GM21390 (cell line): ENCODE results near the gene SPATC1L.
"Not testable (repeated sequence)": the region's sequence is repeated elsewhere in the genome, so short reads cannot be mapped to it uniquely, and the experiment has no call there.

Experiments used
- ATAC-seq: cut with Tn5 transposase; IDR thresholded peaks from one replicate; pipeline ENCODE4 v1.9.1; 2021; ENCODE audit not compliant: unreplicated experiment

SPATC1L gene

GRCh38 chr21:46183910-46184624 is at the start of gene SPATC1L:
SPATC1L (minus strand) TSS chr21:46184459; CDS start chr21:46182816, 1,643 bp downstream.
- ATAC-seq = peak; percentile 53

GRCh38 chr21:46229923-46230260 is 45.6 kb upstream of the SPATC1L start:
- ATAC-seq = no peak

- ATAC-seq = peak; percentile 19
These were observed 45.1 kb upstream of the SPATC1L start for GRCh38 chr21:46229133-46229922.

- ATAC-seq = peak; percentile 75
These were observed 44.2 kb upstream of the SPATC1L start, which contains the start of gene LSS for GRCh38 chr21:46228345-46229051. LSS (minus strand) TSS chr21:46228774; CDS start chr21:46228745, 29 bp downstream.

GRCh38 chr21:46227811-46228344 is 43.6 kb upstream of the SPATC1L start:
- ATAC-seq = no peak

GRCh38 chr21:46226920-46227599 is 42.8 kb upstream of the SPATC1L start:
- no peak for ATAC-seq

- ATAC-seq = no peak
These were observed 41.9 kb upstream of the SPATC1L start for GRCh38 chr21:46226146-46226545.

- not testable (repeated sequence) for ATAC-seq
These were observed 39.4 kb upstream of the SPATC1L start for GRCh38 chr21:46223661-46224060.

- no peak for ATAC-seq
These were observed 39.0 kb upstream of the SPATC1L start for GRCh38 chr21:46223217-46223616.

GRCh38 chr21:46222436-46223116 is 38.3 kb upstream of the SPATC1L start:
- no peak for ATAC-seq

GRCh38 chr21:46221664-46222435 is 37.6 kb upstream of the SPATC1L start:
- no peak for ATAC-seq

GRCh38 chr21:46220847-46221246 is 36.6 kb upstream of the SPATC1L start:
- ATAC-seq = no peak

- no peak for ATAC-seq
These were observed 36.1 kb upstream of the SPATC1L start for GRCh38 chr21:46220275-46220810.

GRCh38 chr21:46219591-46220239 is 35.5 kb upstream of the SPATC1L start:
- no peak for ATAC-seq

- no peak for ATAC-seq
These were observed 34.8 kb upstream of the SPATC1L start for GRCh38 chr21:46218906-46219590.

GRCh38 chr21:46217511-46218196 is 33.4 kb upstream of the SPATC1L start:
- no peak for ATAC-seq

GRCh38 chr21:46216132-46216747 is 32.0 kb upstream of the SPATC1L start:
- no peak for ATAC-seq
